Measurements from ENCODE around the gene C20orf96.

C20orf96 gene

DNA sequence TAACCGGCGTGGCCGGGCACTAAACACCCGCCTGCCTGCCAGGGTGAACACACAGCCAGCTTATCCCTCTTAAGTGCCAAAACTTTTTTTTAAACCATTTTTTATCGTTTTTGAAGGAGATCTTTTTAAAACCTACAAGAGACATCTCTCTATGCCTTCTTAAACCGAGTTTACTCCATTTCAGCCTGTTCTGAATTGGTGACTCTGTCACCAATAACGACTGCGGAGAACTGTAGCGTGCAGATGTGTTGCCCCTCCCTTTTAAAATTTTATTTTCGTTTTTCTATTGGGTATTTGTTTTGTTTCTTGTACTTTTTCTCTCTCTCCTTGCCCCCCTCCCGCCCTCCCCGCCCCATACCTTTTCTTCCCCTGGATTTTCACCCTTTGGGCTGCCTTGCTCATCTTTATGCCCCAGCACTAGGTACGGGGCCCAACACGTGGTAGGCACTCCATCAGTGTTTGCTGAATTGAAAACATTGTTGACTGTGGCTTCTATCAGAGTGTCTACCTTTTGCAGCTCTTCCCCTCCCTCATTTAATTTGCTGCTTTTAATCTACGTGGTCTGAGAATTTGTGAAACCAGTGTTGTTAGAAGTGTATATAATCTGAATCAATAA is 8.3 kb upstream of the C20orf96 start:
- in situ Hi-C loops (cut with HindIII; ENCODE audit: low pct_ligation_motif_present, low sequenced_read_pairs): no loop called here
- Histone ChIP-seq H3K4me3 (ENCODE audit: low read depth, low read length) (peak overlapping the region; percentile 96), H3K36me3 (replicated peaks) (no peaks in the 10 kb centered on the region), H3K27me3 (replicated peaks) (no peaks in the 10 kb centered on the region), H3K27ac (no peak overlapping the region)
- TF ChIP-seq, protein P1, sequence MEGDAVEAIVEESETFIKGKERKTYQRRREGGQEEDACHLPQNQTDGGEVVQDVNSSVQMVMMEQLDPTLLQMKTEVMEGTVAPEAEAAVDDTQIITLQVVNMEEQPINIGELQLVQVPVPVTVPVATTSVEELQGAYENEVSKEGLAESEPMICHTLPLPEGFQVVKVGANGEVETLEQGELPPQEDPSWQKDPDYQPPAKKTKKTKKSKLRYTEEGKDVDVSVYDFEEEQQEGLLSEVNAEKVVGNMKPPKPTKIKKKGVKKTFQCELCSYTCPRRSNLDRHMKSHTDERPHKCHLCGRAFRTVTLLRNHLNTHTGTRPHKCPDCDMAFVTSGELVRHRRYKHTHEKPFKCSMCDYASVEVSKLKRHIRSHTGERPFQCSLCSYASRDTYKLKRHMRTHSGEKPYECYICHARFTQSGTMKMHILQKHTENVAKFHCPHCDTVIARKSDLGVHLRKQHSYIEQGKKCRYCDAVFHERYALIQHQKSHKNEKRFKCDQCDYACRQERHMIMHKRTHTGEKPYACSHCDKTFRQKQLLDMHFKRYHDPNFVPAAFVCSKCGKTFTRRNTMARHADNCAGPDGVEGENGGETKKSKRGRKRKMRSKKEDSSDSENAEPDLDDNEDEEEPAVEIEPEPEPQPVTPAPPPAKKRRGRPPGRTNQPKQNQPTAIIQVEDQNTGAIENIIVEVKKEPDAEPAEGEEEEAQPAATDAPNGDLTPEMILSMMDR (IDR thresholded peaks at IDR 0.05; ENCODE audit: low read depth, low read length, missing control alignments): no peak
- DNase-seq: no peak

DNA sequence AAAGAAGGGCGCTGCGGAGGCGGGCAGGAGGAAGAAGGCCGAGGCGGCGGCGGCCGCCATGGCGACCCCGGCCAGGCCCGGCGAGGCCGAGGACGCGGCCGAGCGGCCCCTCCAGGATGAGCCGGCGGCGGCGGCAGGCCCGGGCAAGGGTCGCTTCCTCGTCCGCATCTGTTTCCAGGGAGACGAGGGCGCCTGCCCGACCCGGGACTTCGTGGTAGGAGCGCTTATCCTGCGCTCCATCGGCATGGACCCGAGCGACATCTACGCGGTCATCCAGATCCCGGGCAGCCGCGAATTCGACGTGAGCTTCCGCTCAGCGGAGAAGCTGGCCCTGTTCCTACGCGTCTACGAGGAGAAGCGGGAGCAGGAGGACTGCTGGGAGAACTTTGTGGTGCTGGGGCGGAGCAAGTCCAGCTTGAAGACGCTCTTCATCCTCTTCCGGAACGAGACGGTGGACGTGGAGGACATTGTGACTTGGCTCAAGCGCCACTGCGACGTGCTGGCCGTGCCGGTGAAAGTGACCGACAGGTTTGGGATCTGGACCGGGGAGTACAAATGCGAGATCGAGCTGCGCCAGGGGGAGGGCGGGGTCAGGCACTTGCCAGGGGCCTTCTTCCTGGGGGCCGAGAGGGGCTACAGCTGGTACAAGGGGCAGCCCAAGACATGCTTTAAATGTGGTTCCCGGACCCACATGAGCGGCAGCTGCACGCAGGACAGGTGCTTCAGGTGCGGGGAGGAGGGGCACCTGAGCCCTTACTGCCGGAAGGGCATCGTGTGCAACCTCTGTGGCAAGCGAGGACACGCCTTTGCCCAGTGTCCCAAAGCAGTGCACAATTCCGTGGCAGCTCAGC is 7.6 kb upstream of the C20orf96 start:
- H3K36me3 ChIP-seq (replicated peaks): no peaks in the 10 kb centered on the region
- peak overlapping the region; percentile 93 for H3K27ac ChIP-seq
- TF ChIP-seq, protein P1 (IDR thresholded peaks at IDR 0.05; ENCODE audit: low read depth, low read length, missing control alignments): no peak
- peak; percentile 47 for DNase-seq
- peak overlapping the region; percentile 96 for H3K4me3 ChIP-seq (ENCODE audit: low read depth, low read length)
- no peaks in the 10 kb centered on the region for H3K27me3 ChIP-seq (replicated peaks)
- in situ Hi-C loops (cut with HindIII; ENCODE audit: low pct_ligation_motif_present, low sequenced_read_pairs): no loop called here

DNA sequence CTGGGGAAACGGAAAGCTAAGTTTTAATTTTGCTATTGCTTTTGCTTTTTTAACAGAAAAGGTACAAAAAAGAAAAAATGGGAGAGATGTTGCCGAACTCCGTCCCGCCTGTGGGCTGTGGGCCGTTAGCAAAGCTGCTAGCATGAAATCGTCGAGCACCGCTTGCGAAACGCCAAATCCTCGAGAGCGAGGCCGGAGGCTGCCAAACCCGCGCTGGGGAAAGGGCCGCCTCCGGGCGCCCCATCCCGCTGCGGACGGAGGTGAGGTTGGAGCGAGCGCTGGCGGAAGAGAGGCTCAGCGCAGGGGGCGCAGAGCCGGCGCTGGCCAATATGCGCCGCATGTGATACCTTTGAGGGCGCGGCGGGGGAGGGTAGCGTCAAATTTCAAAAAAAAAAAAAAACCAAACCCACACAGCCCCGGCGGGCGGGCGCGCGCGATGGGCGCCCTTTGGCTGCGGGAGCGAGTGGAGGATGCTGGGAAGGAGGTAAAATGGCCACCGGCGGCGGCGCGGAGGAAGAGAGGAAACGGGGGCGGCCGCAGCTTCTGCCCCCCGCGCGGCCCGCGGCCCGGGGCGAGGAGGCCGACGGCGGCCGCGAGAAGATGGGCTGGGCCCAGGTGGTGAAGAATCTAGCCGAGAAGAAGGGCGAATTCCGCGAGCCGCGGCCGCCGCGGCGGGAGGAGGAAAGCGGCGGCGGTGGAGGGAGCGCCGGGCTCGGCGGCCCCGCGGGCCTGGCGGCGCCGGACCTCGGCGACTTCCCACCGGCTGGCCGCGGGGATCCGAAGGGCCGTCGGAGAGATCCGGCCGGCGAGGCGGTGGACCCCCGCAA is 6.8 kb upstream of the C20orf96 start, which contains the start of gene ZCCHC3:
Gene ZCCHC3 (plus strand): TSS at position 473 of the 827 bp plus-strand sequence. CDS start 17 bp downstream, at position 490.
- no peaks in the 10 kb centered on the region for H3K27me3 ChIP-seq (replicated peaks)
- H3K4me3 ChIP-seq (ENCODE audit: low read depth, low read length): peak within 1 kb of the TSS; percentile 96
- peak; percentile 74 for DNase-seq
- in situ Hi-C loops (cut with HindIII; ENCODE audit: low pct_ligation_motif_present, low sequenced_read_pairs): no loop called here
- peak within 1 kb of the TSS; percentile 93 for H3K27ac ChIP-seq
- H3K36me3 ChIP-seq (replicated peaks): no peaks in the 10 kb centered on the region
- TF ChIP-seq, protein P1 (IDR thresholded peaks at IDR 0.05; ENCODE audit: low read depth, low read length, missing control alignments): peak; percentile 18

DNA sequence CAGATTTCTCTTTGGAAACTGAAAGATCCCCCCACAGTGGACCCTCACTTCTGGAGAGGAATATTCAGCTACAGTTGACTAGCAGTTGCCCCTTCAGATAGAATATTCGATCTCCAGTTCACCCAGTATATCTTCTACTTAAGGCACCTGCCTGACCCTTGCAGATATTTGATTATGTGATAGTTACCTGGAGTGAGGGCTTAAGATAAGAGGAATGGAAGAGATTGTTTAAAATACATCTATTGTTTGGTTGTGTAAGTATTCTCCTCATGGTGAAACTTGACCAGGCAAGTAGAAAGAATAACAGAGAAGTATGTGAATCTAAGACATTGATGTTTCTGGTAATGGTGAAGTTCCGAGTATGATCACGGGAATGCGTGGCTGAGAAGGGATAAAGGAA is 5.3 kb upstream of the C20orf96 start:
- Histone ChIP-seq H3K27me3 (replicated peaks) (no peaks in the 10 kb centered on the region), H3K4me3 (ENCODE audit: low read depth, low read length) (no peak overlapping the region), H3K27ac (no peak overlapping the region), H3K36me3 (replicated peaks) (no peaks in the 10 kb centered on the region)
- TF ChIP-seq, protein P1 (IDR thresholded peaks at IDR 0.05; ENCODE audit: low read depth, low read length, missing control alignments): no peak
- in situ Hi-C loops (cut with HindIII; ENCODE audit: low pct_ligation_motif_present, low sequenced_read_pairs): no loop called here
- DNase-seq: no peak

DNA sequence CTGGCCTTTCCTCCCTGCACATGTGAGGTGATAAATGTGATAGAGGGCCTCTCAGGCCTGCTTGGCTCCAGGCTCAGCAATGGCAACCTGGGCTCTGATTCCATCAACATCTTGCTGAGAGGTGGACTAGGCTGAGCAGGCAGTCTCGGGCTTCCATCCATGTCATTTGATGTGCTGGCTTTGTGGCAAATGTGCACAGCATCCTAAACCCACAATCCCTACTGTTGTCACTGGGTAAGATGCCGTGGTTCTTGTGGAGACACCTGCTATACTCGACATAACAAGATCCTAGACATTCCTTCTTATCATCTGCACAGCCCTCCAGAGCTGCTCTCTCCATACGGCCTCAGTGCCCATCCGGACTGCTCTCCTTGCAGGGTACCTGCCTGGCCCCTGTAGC is 4.1 kb upstream of the C20orf96 start:
- in situ Hi-C loops (cut with HindIII; ENCODE audit: low pct_ligation_motif_present, low sequenced_read_pairs): no loop called here
- TF ChIP-seq, protein P1 (IDR thresholded peaks at IDR 0.05; ENCODE audit: low read depth, low read length, missing control alignments): no peak
- DNase-seq: no peak
- H3K27ac ChIP-seq: no peak overlapping the region
- H3K27me3 ChIP-seq (replicated peaks): no peaks in the 10 kb centered on the region
- no peaks in the 10 kb centered on the region for H3K36me3 ChIP-seq (replicated peaks)
- no peak overlapping the region for H3K4me3 ChIP-seq (ENCODE audit: low read depth, low read length)
